GM12891 (cell line): ENCODE results near the gene IGF2.

ENCODE experiments used
- DNase-seq: peaks from one replicate; pipeline ENCODE4 v3.0.0; 2011; ENCODE audit warnings: low spot score; ENCODE audit not compliant: insufficient read length
- FAIRE-seq: peaks from 2 replicates; lab custom pipeline; 2011; peaks lifted over from hg19 to GRCh38; lab: Jason Lieb, UNC
- PAX5 ChIP-seq: IDR thresholded peaks from 2 replicates; pipeline ENCODE4 v1.6.1; 2011; ENCODE audit warnings: low read length, moderate library complexity, mild to moderate bottlenecking; ENCODE audit not compliant: insufficient read depth, severe bottlenecking
- POLR2A ChIP-seq: IDR thresholded peaks from 2 replicates; pipeline ENCODE4 v1.6.1; 2011; ENCODE audit warnings: low read depth, low read length, control low read depth
- POLR2AphosphoS5 ChIP-seq: IDR thresholded peaks from 2 replicates; pipeline ENCODE4 v1.6.1; 2011; ENCODE audit warnings: low read depth, low read length, control low read depth
- POU2F2 ChIP-seq: IDR thresholded peaks from 2 replicates; pipeline ENCODE4 v1.6.1; 2011; ENCODE audit warnings: low read depth, mild to moderate bottlenecking, control low read depth, low read length, moderate library complexity
- SPI1 ChIP-seq: IDR thresholded peaks from 2 replicates; pipeline ENCODE4 v1.6.1; 2011; ENCODE audit warnings: low read depth, low read length, control low read depth
- TAF1 ChIP-seq: IDR thresholded peaks from 2 replicates; pipeline ENCODE4 v1.6.1; 2011; ENCODE audit warnings: low read depth, low read length, control low read depth

Gene IGF2

GRCh38 chr11:2143799-2144543, 4.8 kb upstream of the IGF2 start:
- FAIRE-seq (no peak), DNase-seq (no peak)

GRCh38 chr11:2143477-2143798, 4.2 kb upstream of the IGF2 start:
- no peak for TF ChIP-seq TAF1
- no peak for TF ChIP-seq POU2F2
- no peak for TF ChIP-seq POLR2A
- TF ChIP-seq POLR2AphosphoS5, result no peak
- no peak for TF ChIP-seq SPI1
- TF ChIP-seq PAX5, result no peak
- no peak for DNase-seq
- FAIRE-seq, result no peak

More at GRCh38 chr11:2143799-2144543, 4.8 kb upstream of the IGF2 start:
- TF ChIP-seq POLR2A (no peak), POLR2AphosphoS5 (no peak), SPI1 (no peak), PAX5 (no peak), POU2F2 (no peak)

GRCh38 chr11:2142762-2143202, 3.6 kb upstream of the IGF2 start:
- peak; percentile 16 for FAIRE-seq
- DNase-seq, result no peak
- TF ChIP-seq POU2F2 (no peak), POLR2AphosphoS5 (no peak), TAF1 (no peak), SPI1 (no peak), PAX5 (no peak), POLR2A (no peak)

GRCh38 chr11:2142300-2142759, 3.1 kb upstream of the IGF2 start:
- TF ChIP-seq TAF1 (no peak), PAX5 (no peak), POU2F2 (no peak), POLR2AphosphoS5 (no peak), POLR2A (no peak), SPI1 (no peak)
- DNase-seq (no peak), FAIRE-seq (no peak)

- no peak for DNase-seq
- FAIRE-seq, result no peak
- TF ChIP-seq TAF1, result no peak
- TF ChIP-seq SPI1, result no peak
- TF ChIP-seq POLR2A, result no peak
- no peak for TF ChIP-seq POLR2AphosphoS5
- no peak for TF ChIP-seq POU2F2
- TF ChIP-seq PAX5, result no peak
These were observed 1.5 kb upstream of the IGF2 start for GRCh38 chr11:2140411-2141400.

GRCh38 chr11:2139621-2140337, 590 bp upstream of the IGF2 start:
- no peak for FAIRE-seq
- no peak for DNase-seq
- TF ChIP-seq PAX5, result no peak
- no peak for TF ChIP-seq POLR2AphosphoS5
- no peak for TF ChIP-seq TAF1
- no peak for TF ChIP-seq POU2F2
- no peak for TF ChIP-seq POLR2A
- no peak for TF ChIP-seq SPI1

- no peak for FAIRE-seq
- DNase-seq, result no peak
These were observed 612 bp downstream of the IGF2 start for GRCh38 chr11:2138431-2139122.

GRCh38 chr11:2138068-2138430, 1.1 kb downstream of the IGF2 start:
- DNase-seq (no peak), FAIRE-seq (no peak)
- TF ChIP-seq SPI1 (no peak), POLR2A (no peak), POU2F2 (no peak), POLR2AphosphoS5 (no peak), PAX5 (no peak), TAF1 (no peak)

More at GRCh38 chr11:2138431-2139122, 612 bp downstream of the IGF2 start:
- TF ChIP-seq SPI1 (no peak), POLR2A (no peak)
